GM21447 (cell line): ENCODE measurements around the gene OSGEP.

Source experiments
- ATAC-seq: cut with Tn5 transposase; IDR thresholded peaks from one replicate; pipeline ENCODE4 v1.9.1; 2021; ENCODE audit not compliant: unreplicated experiment

The OSGEP gene

GRCh38 chr14:20454516-20455354 lies at the start of gene OSGEP, which contains the start of gene APEX1:
Gene OSGEP (minus strand): TSS chr14:20454812. CDS start chr14:20454683, 129 bp downstream.
Gene APEX1 (plus strand): TSS chr14:20455226. CDS start chr14:20455646, 420 bp downstream.
- ATAC-seq, result peak; percentile 92

- no peak for ATAC-seq
These were observed 49.3 kb upstream of the OSGEP start for GRCh38 chr14:20503898-20504297.

- ATAC-seq, result no peak
These were observed 46.7 kb upstream of the OSGEP start for GRCh38 chr14:20501346-20501745.

GRCh38 chr14:20499881-20500280 lies 45.3 kb upstream of the OSGEP start:
- ATAC-seq, result no peak

GRCh38 chr14:20499108-20499507 lies 44.5 kb upstream of the OSGEP start:
- ATAC-seq, result no peak

GRCh38 chr14:20498622-20499021 lies 44.0 kb upstream of the OSGEP start:
- ATAC-seq, result no peak

GRCh38 chr14:20494935-20495766 lies 40.5 kb upstream of the OSGEP start:
- ATAC-seq, result no peak

GRCh38 chr14:20493634-20494033 lies 39.0 kb upstream of the OSGEP start:
- ATAC-seq, result no peak

GRCh38 chr14:20492486-20492885 lies 37.9 kb upstream of the OSGEP start:
- no peak for ATAC-seq

GRCh38 chr14:20490563-20490962 lies 36.0 kb upstream of the OSGEP start:
- ATAC-seq, result no peak

- ATAC-seq, result peak; percentile 64
These were observed 34.7 kb upstream of the OSGEP start for GRCh38 chr14:20489093-20489994.

GRCh38 chr14:20487396-20487725 lies 32.7 kb upstream of the OSGEP start:
- ATAC-seq, result no peak

GRCh38 chr14:20486684-20487395 lies 32.2 kb upstream of the OSGEP start:
- ATAC-seq, result no peak

GRCh38 chr14:20485900-20486299 lies 31.3 kb upstream of the OSGEP start:
- ATAC-seq, result no peak

- ATAC-seq, result no peak
These were observed 27.8 kb upstream of the OSGEP start for GRCh38 chr14:20482382-20482781.

GRCh38 chr14:20478894-20479293 lies 24.3 kb upstream of the OSGEP start:
- no peak for ATAC-seq

- no peak for ATAC-seq
These were observed 22.7 kb upstream of the OSGEP start for GRCh38 chr14:20477211-20477876.

- no peak for ATAC-seq
These were observed 22.2 kb upstream of the OSGEP start for GRCh38 chr14:20476776-20477175.

- no peak for ATAC-seq
These were observed 18.0 kb upstream of the OSGEP start for GRCh38 chr14:20472536-20473169.

- no peak for ATAC-seq
These were observed 15.9 kb upstream of the OSGEP start for GRCh38 chr14:20470603-20470901.
